DMS53 (cell line): Measurements from ENCODE around the gene WDR20.
"Not testable (repeated sequence)": the region's sequence is repeated elsewhere in the genome, so short reads cannot be mapped to it uniquely, and the experiment has no call there.

Experiments
- DNase-seq: peaks from one replicate; lab custom pipeline; 2025; lab: John Stamatoyannopoulos, UW

WDR20 gene

DNA sequence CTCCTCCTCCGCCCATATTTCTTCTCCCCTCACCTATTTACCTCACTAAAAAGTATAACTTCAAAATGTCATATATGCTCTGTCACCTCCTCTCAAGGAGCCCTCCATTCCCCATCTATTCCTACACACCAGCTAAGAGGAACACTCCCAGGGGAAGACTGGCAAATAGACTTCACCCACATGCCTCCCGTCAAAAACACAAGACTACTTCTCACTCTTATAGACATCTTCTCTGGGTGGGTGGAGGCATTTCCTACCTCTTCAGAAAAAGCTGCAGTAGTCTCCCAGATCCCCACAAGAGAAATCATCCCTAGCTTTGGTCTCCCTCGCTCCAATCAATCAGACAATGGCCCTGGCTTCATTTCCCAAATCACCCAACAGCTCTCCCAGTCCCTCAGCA, 99.1 kb downstream of the WDR20 start:
- DNase-seq, result no peak

DNA sequence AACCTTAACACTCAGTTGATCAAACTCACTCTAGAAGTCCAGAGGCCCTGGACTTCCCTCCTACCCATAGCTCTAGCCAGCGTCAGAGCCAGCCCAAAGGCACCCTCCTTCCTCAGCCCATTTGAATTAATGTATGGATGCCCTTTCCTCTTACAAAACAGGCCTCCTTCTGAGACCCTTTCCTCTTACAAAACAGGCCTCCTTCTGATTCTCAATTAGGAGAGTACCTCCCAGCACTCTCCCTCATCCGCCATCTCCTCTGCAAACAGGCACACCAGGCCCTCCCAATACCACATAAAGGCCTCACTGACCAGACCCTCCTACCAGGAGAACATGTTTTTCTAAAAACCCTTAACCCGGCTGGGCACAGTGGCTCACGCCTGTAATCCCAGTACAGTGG, 99.5 kb downstream of the WDR20 start:
- no peak for DNase-seq

DNA sequence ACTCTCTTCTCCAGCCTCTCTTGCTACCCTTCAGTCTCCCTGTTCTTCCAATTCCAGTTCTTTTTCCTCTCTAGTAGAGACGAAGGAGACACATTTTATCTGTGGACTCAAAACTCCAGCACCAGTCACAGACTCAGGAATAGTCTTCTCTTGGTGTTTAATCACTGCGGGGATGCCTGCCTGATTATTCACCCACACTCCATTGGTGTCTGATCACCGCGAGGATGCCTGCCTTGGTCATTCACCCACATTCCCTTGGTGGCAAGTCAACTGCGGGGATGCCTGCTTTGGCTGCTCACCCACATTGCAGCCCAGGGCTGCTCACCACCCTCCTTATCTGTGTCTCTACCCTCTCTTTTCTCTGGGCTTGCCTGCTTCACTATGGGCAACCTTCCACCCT, 100.8 kb downstream of the WDR20 start:
- DNase-seq, result not testable (repeated sequence)

DNA sequence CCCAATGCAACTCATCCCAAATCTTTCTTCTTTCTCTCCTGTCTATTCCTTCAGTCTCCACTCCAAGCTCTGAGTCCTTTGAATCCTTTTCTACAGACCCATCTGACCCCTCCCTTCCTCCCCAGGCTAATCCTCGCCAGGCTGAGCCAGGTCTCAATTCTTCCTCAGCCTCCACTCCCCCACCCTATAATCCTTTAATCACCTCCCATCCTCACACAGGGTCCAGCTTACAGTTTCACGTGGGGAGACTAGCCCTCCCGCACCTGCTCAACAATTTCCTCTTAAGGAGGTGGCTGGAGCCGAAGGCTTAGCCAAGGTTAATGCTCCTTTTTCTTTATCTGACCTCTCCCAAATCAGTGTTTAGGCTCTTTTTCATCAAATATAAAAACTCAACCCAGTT, 101.5 kb downstream of the WDR20 start:
- no peak for DNase-seq

DNA sequence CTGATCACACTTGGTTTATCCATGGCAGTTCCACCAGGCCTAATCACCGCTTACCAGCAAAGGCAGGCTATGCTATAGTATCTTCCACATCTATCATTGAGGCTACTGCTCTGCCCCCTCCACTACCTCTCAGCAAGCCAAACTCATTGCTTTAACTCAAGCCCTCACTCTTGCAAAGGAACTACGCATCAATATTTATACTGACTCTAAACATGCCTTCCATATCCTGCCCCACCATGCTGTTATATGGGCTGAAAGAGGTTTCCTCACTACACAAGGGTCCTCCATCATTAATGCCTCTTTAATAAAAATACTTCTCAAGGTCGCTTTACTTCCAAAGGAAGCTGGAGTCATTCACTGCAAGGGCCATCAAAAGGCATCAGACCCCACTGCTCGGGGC, 104.1 kb downstream of the WDR20 start:
- not testable (repeated sequence) for DNase-seq

DNA sequence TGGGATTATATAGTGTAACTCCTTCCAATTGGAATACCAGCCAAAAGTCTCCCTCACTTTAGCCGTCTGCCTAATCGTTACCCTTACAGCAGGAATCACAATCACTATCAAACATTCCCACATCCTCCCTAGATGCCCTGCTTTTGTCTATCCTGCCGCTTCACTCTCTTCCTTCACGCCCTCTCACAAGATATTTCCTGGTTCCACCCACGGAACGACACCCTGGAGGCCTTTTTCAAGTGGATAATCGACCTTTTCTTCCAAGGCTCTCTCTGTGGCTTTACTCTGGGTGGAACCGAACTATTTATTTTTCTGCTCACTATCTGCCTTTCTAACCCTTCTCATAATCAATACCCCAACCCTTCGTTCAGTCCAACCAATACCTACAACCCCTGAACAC, 106.4 kb downstream of the WDR20 start:
- no peak for DNase-seq

DNA sequence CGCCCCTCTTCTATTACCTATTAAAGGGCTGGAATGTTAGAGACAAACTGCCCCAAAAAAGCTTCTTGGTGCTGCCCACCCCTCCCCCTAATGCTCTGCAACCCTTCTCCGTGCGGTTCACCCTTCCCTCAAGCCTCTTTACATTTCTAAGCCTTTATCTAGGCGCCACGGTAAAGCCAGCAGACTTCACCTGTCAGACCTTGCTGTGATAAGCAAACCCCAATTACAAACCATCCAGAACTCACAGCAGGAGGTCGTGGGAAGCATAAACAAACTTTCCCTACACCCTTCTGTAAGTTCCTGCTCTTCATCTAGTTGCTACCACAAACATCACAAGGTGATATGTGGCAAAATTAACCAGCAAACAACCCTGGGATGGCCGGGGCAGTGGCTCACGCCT, 108.4 kb downstream of the WDR20 start:
- no peak for DNase-seq

DNA sequence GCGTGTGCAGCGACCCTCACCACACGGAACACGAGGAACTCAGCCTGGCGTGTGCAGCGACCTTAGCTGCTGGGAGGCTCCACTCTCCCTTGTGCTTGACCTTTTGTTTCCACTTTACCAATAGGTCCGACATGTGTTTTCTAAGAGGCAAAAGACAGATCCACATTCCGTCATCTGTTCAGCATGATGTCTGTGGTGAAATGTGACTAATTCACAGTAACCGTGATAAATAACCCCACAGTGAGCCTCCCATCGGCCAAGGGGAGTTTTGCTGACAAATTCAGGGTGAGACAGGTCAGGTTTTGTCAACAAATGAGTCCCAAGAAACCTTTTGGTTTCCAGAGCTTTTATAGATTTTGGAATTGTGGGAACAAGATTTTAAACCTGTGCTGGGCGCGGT, 109.3 kb downstream of the WDR20 start:
- DNase-seq, result no peak

DNA sequence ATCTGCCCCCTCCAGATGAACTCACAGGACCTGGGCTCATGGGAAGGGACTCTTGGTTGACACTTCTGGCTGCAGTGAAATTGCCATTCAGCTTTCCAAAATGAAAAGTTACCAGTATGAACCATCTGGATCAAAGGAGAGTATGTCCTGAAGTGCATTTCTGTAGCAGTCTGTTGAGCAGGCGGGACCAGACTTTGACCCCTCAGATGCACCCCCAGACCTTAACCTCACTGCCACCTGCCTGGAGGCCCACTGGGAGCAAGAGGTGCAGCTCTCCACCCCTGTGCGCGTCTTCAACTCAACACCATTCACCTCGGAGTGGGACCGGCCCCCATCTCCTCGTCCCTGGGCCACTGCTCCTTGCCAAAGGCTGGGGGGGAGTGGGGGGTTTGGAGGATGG, 110.3 kb downstream of the WDR20 start:
- DNase-seq, result no peak

DNA sequence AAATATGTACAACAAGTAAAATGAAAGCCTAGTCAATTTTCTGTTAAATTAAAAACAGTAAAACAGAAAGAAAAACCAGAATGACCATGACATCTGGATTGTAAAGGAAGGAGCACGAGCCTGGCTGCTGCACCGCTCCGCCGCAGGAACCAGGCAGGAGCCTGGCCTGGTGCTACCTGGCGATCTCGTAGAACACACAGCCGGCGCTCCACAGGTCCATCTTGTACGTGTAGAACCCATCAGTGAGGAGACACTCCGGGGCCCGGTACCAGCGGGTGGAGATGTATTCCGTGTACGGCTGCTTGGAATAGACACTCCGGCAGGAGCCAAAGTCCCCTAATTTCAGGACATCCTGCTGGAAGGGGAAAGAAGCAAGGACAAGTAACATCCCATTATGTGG, 110.9 kb downstream of the WDR20 start:
- DNase-seq, result no peak

DNA sequence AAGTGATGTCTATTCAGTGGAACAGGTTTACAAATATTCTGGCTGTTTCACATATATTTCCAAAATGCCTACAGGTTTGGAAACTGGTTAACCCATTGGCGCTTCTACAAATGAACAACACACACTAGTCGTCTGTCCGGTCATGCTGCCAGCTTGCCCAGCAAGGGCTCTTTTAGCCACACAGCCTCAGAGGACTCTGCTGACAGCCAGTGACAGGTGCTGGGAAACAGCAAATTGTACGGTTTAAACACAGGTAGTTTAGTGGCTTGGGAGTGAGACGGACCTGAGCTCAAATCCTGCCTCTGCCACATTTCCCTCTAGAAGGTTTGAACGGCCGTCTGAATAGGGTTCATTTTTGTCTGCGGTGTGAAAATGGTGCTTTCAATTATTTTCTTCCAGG, 111.5 kb downstream of the WDR20 start:
- no peak for DNase-seq

DNA sequence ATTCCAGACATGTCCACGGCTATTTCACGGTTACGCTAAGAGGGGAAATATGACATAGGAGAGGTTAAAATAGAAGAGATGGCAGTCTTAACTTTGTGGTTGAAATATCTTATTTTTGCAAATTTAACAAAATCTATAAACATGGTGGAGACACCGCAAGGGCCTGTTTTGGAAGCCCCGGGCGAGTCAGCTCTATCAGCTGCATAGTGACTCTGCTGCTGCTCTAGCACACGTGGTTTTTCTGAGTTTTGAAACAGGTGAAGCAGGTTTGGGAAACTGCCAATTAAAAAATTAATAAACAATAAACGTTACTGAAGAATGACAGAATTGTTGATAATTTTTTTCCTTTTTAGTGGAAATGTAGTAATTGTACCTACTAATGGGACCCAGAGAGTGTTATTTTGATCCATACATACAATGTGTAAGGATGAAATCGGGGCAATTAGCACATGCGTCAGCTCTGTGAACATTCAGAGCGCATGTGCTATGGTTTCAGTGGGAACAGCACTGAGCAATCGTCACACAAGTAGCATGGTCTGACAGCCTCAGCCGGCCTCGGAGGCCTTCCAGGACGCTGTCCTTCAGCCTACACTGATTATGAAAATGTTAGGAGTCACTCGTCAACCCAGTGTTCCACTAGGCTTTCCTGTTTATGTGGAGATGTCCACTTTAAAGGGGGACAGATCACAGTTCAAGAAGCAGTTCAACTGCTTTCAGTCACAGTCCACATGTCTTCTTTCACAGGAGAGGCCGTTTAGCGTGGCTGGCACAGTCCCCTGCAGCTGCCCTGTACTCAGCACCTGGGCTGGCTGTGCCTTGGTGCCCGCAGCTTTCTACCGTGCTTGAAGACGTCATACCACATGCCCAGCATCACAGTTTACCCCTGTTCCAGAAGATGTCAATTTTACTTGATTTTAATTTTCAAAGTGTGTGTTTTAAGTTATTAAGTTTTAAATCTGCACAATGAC, 113.4 kb downstream of the WDR20 start:
- DNase-seq, result no peak

DNA sequence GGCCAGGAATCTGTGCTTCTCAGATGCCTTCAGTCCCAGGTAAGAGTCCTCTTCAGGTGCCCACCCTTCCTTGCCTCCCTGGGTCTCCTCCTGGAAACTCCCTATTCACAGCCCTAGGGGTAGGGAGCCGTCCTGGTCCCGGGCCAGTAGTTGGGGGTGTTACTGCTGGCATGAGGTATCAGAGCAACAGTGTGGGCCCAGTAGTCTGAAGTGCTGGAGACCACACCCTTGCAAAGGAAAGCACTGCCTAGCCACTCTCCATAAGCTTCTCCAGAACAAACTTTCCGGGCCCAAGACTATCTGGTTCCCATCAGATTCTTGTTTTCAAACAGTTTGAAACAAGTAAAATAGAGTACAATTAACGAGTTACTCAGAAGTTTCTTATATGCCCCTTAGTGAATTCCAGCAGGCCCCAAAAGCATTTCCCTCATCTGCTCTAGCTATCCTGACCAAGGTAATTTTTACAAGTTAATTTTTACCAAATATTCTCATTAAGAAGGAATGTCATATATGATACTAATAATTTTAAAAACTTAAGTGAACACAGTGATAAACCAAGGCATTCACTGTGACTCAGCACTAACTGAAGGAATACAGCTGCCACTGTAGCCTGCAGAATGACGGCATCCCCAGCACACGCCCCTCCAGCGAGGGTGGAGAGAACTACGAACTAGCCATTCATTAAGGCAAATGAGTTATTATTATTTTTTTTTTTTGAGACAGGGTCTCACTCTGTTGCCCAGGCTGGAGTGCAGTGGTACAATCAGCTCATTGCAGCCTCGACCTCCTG, 115.9 kb downstream of the WDR20 start:
- no peak for DNase-seq

DNA sequence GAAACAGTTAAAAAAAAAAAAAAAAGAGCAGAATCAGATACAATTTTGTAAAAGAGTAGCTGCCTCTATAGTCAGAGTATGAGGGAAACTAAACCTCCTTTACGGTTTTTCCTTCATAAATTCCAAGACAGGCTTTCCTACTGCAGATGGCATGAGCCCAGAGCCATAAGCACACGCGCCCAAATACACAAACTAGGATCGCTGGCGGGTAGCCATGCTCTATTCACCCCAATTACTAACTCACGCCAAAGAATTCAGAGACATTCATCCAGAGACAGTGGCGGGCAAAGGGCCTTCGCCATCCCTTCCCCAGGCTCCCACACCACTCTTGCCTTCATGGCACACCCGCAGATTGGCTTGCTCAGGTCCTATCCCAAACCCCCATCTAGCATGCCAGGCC, 117.0 kb downstream of the WDR20 start:
- no peak for DNase-seq

DNA sequence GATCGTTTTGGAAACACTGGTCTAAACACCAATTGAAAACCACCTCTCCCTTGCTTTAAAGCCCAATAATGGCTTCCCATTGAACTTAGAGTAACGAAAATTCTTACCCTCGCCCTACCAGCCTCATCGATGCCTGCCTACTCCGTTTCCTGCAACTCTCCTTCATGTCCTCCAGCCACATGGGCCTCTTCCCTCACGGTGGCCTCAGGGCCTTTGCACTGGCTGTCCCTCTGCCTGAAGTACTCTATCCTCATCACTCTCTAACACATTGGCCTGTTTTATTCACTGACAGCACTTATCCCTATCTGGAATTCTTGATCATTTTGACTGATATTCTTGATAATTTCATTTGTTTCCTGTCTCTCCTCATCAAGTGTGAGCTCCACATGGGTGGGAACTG, 118.4 kb downstream of the WDR20 start:
- no peak for DNase-seq
